Measurements from ENCODE around the gene CFAP68. TPM values are rescaled to one million over a fixed set of nuclear protein-coding genes. Genes with fewer than 3 reads are reported as not detected.

The CFAP68 gene
- total and polyA plus RNA-seq, 2 experiments from 2014 or later, result 9.9 to 52.8 TPM

DNA sequence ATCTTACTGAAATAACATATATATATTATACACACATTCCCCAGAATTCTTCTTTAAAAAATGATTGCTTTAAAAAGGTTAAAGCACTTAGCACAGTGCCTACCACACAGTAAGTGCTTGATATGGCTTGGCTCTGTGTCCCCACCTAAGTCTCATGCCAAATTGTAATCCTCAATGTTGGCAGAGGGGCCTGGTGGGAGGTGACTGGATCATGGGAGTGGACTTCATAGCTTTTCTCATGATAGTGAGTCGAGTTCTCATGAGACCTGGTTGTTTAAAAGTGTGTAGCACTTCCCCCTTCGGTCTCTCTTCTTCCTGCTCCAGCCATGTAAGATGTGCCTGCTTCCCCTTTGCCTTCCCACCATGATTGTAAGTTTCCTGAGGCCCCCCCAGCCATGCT, 26.1 kb downstream of the CFAP68 start:
- Mint-ChIP-seq H3K27me3 (ENCODE audit: insufficient read depth, low read depth, poor library complexity) (no peaks in the 10 kb centered on the region), H3K4me1 (peaks cover 10% of the 10 kb centered on the region; the same call in 2 of the 3 replicates), H3K36me3 (ENCODE audit: low read depth) (no peaks in the 10 kb centered on the region), H3K9me3 (no peaks in the 10 kb centered on the region; the same call in 1 of the 3 replicates), H3K4me3 (no peak overlapping the region), H3K27ac (no peak overlapping the region)
- no peaks in the 10 kb centered on the region for H3K9me2 ChIP-seq (ENCODE audit: insufficient read depth)
- ATAC-seq, result no peak
- TF ChIP-seq POLR2AphosphoS5 (IDR thresholded peaks at IDR 0.05; ENCODE audit: low read depth), result no peak
- no peak for TF ChIP-seq CREB1 (CRISPR knock-in tag; IDR thresholded peaks at IDR 0.05; ENCODE audit: low read depth)
- TF ChIP-seq ZNF331 (CRISPR knock-in tag; IDR thresholded peaks at IDR 0.05; ENCODE audit: low read depth), result no peak
- TF ChIP-seq, protein P1, sequence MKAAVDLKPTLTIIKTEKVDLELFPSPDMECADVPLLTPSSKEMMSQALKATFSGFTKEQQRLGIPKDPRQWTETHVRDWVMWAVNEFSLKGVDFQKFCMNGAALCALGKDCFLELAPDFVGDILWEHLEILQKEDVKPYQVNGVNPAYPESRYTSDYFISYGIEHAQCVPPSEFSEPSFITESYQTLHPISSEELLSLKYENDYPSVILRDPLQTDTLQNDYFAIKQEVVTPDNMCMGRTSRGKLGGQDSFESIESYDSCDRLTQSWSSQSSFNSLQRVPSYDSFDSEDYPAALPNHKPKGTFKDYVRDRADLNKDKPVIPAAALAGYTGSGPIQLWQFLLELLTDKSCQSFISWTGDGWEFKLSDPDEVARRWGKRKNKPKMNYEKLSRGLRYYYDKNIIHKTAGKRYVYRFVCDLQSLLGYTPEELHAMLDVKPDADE (IDR thresholded peaks at IDR 0.05), result no peak
- no peak for TF ChIP-seq STAT1 (IDR thresholded peaks at IDR 0.05; ENCODE audit: unreplicated experiment)
- no peak for TF ChIP-seq EZH2phosphoT487 (IDR thresholded peaks at IDR 0.05; ENCODE audit: unreplicated experiment)
- TF ChIP-seq, protein P2, sequence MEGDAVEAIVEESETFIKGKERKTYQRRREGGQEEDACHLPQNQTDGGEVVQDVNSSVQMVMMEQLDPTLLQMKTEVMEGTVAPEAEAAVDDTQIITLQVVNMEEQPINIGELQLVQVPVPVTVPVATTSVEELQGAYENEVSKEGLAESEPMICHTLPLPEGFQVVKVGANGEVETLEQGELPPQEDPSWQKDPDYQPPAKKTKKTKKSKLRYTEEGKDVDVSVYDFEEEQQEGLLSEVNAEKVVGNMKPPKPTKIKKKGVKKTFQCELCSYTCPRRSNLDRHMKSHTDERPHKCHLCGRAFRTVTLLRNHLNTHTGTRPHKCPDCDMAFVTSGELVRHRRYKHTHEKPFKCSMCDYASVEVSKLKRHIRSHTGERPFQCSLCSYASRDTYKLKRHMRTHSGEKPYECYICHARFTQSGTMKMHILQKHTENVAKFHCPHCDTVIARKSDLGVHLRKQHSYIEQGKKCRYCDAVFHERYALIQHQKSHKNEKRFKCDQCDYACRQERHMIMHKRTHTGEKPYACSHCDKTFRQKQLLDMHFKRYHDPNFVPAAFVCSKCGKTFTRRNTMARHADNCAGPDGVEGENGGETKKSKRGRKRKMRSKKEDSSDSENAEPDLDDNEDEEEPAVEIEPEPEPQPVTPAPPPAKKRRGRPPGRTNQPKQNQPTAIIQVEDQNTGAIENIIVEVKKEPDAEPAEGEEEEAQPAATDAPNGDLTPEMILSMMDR (conservative IDR thresholded peaks at IDR 0.05; ENCODE audit: low read depth in 2 of 2), result no peak
- TF ChIP-seq NANOG (IDR thresholded peaks at IDR 0.05; ENCODE audit: borderline replicate concordance), result no peak
- TF ChIP-seq, protein P3, sequence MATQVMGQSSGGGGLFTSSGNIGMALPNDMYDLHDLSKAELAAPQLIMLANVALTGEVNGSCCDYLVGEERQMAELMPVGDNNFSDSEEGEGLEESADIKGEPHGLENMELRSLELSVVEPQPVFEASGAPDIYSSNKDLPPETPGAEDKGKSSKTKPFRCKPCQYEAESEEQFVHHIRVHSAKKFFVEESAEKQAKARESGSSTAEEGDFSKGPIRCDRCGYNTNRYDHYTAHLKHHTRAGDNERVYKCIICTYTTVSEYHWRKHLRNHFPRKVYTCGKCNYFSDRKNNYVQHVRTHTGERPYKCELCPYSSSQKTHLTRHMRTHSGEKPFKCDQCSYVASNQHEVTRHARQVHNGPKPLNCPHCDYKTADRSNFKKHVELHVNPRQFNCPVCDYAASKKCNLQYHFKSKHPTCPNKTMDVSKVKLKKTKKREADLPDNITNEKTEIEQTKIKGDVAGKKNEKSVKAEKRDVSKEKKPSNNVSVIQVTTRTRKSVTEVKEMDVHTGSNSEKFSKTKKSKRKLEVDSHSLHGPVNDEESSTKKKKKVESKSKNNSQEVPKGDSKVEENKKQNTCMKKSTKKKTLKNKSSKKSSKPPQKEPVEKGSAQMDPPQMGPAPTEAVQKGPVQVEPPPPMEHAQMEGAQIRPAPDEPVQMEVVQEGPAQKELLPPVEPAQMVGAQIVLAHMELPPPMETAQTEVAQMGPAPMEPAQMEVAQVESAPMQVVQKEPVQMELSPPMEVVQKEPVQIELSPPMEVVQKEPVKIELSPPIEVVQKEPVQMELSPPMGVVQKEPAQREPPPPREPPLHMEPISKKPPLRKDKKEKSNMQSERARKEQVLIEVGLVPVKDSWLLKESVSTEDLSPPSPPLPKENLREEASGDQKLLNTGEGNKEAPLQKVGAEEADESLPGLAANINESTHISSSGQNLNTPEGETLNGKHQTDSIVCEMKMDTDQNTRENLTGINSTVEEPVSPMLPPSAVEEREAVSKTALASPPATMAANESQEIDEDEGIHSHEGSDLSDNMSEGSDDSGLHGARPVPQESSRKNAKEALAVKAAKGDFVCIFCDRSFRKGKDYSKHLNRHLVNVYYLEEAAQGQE (IDR thresholded peaks at IDR 0.05; ENCODE audit: unreplicated experiment), result no peak
- TF ChIP-seq JUNB (IDR thresholded peaks at IDR 0.05; ENCODE audit: unreplicated experiment), result no peak
- TF ChIP-seq, protein P4, sequence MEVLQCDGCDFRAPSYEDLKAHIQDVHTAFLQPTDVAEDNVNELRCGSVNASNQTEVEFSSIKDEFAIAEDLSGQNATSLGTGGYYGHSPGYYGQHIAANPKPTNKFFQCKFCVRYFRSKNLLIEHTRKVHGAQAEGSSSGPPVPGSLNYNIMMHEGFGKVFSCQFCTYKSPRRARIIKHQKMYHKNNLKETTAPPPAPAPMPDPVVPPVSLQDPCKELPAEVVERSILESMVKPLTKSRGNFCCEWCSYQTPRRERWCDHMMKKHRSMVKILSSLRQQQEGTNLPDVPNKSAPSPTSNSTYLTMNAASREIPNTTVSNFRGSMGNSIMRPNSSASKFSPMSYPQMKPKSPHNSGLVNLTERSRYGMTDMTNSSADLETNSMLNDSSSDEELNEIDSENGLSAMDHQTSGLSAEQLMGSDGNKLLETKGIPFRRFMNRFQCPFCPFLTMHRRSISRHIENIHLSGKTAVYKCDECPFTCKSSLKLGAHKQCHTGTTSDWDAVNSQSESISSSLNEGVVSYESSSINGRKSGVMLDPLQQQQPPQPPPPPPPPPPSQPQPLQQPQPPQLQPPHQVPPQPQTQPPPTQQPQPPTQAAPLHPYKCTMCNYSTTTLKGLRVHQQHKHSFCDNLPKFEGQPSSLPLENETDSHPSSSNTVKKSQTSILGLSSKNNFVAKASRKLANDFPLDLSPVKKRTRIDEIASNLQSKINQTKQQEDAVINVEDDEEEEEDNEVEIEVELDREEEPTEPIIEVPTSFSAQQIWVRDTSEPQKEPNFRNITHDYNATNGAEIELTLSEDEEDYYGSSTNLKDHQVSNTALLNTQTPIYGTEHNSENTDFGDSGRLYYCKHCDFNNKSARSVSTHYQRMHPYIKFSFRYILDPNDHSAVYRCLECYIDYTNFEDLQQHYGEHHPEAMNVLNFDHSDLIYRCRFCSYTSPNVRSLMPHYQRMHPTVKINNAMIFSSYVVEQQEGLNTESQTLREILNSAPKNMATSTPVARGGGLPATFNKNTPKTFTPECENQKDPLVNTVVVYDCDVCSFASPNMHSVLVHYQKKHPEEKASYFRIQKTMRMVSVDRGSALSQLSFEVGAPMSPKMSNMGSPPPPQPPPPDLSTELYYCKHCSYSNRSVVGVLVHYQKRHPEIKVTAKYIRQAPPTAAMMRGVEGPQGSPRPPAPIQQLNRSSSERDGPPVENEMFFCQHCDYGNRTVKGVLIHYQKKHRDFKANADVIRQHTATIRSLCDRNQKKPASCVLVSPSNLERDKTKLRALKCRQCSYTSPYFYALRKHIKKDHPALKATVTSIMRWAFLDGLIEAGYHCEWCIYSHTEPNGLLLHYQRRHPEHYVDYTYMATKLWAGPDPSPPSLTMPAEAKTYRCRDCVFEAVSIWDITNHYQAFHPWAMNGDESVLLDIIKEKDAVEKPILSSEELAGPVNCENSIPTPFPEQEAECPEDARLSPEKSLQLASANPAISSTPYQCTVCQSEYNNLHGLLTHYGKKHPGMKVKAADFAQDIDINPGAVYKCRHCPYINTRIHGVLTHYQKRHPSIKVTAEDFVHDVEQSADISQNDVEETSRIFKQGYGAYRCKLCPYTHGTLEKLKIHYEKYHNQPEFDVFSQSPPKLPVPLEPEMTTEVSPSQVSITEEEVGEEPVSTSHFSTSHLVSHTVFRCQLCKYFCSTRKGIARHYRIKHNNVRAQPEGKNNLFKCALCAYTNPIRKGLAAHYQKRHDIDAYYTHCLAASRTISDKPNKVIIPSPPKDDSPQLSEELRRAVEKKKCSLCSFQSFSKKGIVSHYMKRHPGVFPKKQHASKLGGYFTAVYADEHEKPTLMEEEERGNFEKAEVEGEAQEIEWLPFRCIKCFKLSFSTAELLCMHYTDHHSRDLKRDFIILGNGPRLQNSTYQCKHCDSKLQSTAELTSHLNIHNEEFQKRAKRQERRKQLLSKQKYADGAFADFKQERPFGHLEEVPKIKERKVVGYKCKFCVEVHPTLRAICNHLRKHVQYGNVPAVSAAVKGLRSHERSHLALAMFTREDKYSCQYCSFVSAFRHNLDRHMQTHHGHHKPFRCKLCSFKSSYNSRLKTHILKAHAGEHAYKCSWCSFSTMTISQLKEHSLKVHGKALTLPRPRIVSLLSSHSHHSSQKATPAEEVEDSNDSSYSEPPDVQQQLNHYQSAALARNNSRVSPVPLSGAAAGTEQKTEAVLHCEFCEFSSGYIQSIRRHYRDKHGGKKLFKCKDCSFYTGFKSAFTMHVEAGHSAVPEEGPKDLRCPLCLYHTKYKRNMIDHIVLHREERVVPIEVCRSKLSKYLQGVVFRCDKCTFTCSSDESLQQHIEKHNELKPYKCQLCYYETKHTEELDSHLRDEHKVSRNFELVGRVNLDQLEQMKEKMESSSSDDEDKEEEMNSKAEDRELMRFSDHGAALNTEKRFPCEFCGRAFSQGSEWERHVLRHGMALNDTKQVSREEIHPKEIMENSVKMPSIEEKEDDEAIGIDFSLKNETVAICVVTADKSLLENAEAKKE (CRISPR knock-in tag; IDR thresholded peaks at IDR 0.05), result no peak
- TF ChIP-seq EZH2 (IDR thresholded peaks at IDR 0.05; ENCODE audit: low read depth, unreplicated experiment), result no peak
- TF ChIP-seq ZNF114 (CRISPR knock-in tag; IDR thresholded peaks at IDR 0.05), result no peak
- no peak for DNase-seq (ENCODE audit: low spot score)
- no peak overlapping the region for H3K4me2 ChIP-seq
- no peaks in the 10 kb centered on the region for H3K79me2 ChIP-seq (replicated peaks; ENCODE audit: insufficient read depth)
- 0 out of 2 replicates have a peak, but pooled peaks cover 6% of the 10 kb centered on the region for H3K4me1 ChIP-seq (ENCODE audit: insufficient read depth)
- H3F3A ChIP-seq (replicated peaks; ENCODE audit: low read depth), result no peaks in the 10 kb centered on the region
- no peak overlapping the region for H2AFZ ChIP-seq
- H3K27me3 ChIP-seq (ENCODE audit: insufficient read depth), result no peaks in the 10 kb centered on the region
- no peak overlapping the region for H3K27ac ChIP-seq (ENCODE audit: low read depth)
- no peaks in the 10 kb centered on the region for H4K20me1 ChIP-seq (replicated peaks; ENCODE audit: insufficient read depth)
- H3K4me3 ChIP-seq, result no peak overlapping the region
- H3K36me3 ChIP-seq (ENCODE audit: insufficient read depth), result no peaks in the 10 kb centered on the region

Measured in GM23338 (cell line).